Measurements from ENCODE around the gene IL6ST.
"Not testable (repeated sequence)": the region's sequence is repeated elsewhere in the genome, so short reads cannot be mapped to it uniquely, and the experiment has no call there.

- not testable (repeated sequence) for TF ChIP-seq POLR2A (IDR thresholded peaks at IDR 0.05; ENCODE audit: low read depth); CTCF (IDR thresholded peaks at IDR 0.05)
Measured at GRCh38 chr5:56014701-56015100, 19.9 kb upstream of the IL6ST start.
